Type B pancreatic cell (in vitro differentiated cells): Measurements from ENCODE around the gene HOXA9. TPM values are rescaled to one million over a fixed set of nuclear protein-coding genes. Genes with fewer than 3 reads are reported as not detected.

Experiments used
- DNase-seq: peaks from one replicate; pipeline ENCODE4 v3.0.0; 2021; ENCODE audit warnings: mixed read lengths; ENCODE audit not compliant: unreplicated experiment; ENCODE audit errors: extremely low spot score
- H3K27ac Mint-ChIP-seq: 2 replicates; pipeline ENCODE4 v1.8.0; 2021; ENCODE audit warnings: mild to moderate bottlenecking, mixed read lengths
- H3K27me3 Mint-ChIP-seq: 2 replicates; pipeline ENCODE4 v1.8.0; 2021; ENCODE audit warnings: mixed read lengths
- H3K36me3 Mint-ChIP-seq: 2 replicates; pipeline ENCODE4 v1.8.0; 2021; ENCODE audit warnings: mixed read lengths
- H3K4me1 Mint-ChIP-seq: one replicate; pipeline ENCODE4 v1.8.0; 2021; ENCODE audit warnings: mixed read lengths; ENCODE audit not compliant: unreplicated experiment
- H3K4me3 Mint-ChIP-seq: 2 replicates; pipeline ENCODE4 v1.8.0; 2021; ENCODE audit warnings: mild to moderate bottlenecking, mixed read lengths
- H3K9me3 Mint-ChIP-seq: 2 replicates; pipeline ENCODE4 v1.8.0; 2021; ENCODE audit warnings: mixed read lengths
- total RNA-seq: library from RNA; stranded (reverse); gene quantifications from 2 replicates; pipeline ENCODE4 v1.2.1, GENCODE V29; 2021; ENCODE audit warnings: low replicate concordance
- TF ChIP-seq, protein P1 (sequence below): fragments of 200-600 bp; sonication (generic); conservative IDR thresholded peaks from 2 replicates; pipeline ENCODE4 v1.5.0; 2021; ENCODE audit warnings: antibody characterized with exemption, mild to moderate bottlenecking

Gene HOXA9
- total RNA-seq, 1 donor from 2014 or later: 4.1 TPM

DNA sequence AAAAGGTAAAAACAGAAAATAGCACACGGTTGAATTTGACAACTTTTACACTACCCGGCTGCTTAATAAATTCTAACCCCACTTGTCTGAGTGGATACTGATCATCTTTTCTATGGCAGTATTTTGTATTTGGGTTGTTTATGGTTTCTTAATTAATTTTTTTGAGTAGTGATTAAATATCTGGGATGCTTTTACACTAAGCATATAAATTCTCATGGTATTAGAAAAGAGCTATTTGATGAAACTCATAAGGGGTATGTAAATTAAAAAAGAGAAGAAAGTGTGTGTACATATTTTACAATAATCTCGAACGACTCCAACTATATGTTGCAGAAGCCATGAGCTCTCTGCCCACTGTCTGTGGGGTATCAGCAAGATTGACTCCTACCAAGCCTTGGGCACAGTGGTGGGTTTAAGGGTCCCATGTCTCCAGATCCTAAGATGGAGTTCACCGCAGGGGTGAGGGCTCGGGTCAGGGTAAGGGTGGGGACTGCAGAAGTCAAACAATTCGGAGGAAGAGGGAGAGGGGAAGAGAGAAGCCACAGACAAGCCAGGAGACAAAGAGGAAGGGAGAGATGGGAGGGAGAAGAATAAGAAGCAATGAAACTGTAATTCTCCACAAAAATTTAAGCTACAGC lies 42.1 kb upstream of the HOXA9 start:
- Mint-ChIP-seq H3K36me3 (no peaks in the 10 kb centered on the region), H3K27ac (no peak overlapping the region), H3K4me3 (no peak overlapping the region), H3K9me3 (no peaks in the 10 kb centered on the region), H3K4me1 (peaks cover 10% of the 10 kb centered on the region), H3K27me3 (peaks cover 100% of the 10 kb centered on the region)
- DNase-seq: no peak
- TF ChIP-seq, protein P1, sequence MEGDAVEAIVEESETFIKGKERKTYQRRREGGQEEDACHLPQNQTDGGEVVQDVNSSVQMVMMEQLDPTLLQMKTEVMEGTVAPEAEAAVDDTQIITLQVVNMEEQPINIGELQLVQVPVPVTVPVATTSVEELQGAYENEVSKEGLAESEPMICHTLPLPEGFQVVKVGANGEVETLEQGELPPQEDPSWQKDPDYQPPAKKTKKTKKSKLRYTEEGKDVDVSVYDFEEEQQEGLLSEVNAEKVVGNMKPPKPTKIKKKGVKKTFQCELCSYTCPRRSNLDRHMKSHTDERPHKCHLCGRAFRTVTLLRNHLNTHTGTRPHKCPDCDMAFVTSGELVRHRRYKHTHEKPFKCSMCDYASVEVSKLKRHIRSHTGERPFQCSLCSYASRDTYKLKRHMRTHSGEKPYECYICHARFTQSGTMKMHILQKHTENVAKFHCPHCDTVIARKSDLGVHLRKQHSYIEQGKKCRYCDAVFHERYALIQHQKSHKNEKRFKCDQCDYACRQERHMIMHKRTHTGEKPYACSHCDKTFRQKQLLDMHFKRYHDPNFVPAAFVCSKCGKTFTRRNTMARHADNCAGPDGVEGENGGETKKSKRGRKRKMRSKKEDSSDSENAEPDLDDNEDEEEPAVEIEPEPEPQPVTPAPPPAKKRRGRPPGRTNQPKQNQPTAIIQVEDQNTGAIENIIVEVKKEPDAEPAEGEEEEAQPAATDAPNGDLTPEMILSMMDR: no peak

- Mint-ChIP-seq H3K9me3 (no peaks in the 10 kb centered on the region), H3K36me3 (no peaks in the 10 kb centered on the region), H3K27ac (no peak overlapping the region), H3K4me1 (peaks cover 14% of the 10 kb centered on the region), H3K4me3 (peak overlapping the region; percentile 69), H3K27me3 (peaks cover 100% of the 10 kb centered on the region)
- TF ChIP-seq, protein P1: no peak
- peak; percentile 53 for DNase-seq
Observed at GRCh38 chr7:27205325-27206280, 40.3 kb upstream of the HOXA9 start.

GRCh38 chr7:27204851-27205322 lies 39.5 kb upstream of the HOXA9 start:
- Mint-ChIP-seq H3K27ac (no peak overlapping the region), H3K27me3 (peaks cover 99% of the 10 kb centered on the region), H3K36me3 (no peaks in the 10 kb centered on the region), H3K9me3 (no peaks in the 10 kb centered on the region), H3K4me1 (peaks cover 12% of the 10 kb centered on the region), H3K4me3 (peak overlapping the region; percentile 67)
- DNase-seq: peak; percentile 71
- TF ChIP-seq, protein P1: no peak

DNA sequence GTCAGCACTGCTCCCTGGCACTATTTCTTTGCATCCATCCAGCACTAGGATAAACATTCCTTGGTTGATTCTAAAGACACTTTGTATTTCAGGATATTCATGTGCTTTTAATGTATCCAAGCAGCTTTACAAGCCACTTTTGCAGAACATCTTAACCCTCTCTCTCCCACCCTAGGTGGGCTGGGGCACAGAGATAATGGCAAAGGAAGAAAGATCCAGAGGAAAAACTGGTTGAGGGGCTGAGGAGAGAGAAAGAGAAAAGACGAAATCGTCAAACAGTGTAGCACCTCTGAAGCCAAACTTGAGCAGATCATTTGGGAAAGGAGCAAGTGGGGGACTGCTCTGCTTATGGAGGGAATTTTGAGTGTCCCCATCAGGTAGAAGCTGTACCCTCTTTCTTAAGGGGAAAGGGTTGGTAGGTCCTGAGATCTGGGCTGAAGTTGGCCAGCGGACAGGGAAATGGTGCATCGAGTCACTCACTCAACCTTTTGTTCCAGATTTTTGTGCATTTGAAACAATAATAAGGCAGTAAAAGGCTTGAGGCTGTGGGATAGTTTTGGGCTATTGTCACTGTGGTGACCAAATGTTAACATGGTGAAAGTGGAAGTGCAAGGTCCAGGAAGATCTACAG lies 38.7 kb upstream of the HOXA9 start:
- DNase-seq: no peak
- peak overlapping the region; percentile 35 for H3K4me3 Mint-ChIP-seq
- H3K27me3 Mint-ChIP-seq: peaks cover 95% of the 10 kb centered on the region
- H3K9me3 Mint-ChIP-seq: no peaks in the 10 kb centered on the region
- H3K27ac Mint-ChIP-seq: peak overlapping the region; percentile 29
- H3K36me3 Mint-ChIP-seq: no peaks in the 10 kb centered on the region
- peaks cover 12% of the 10 kb centered on the region for H3K4me1 Mint-ChIP-seq
- TF ChIP-seq, protein P1: no peak

DNA sequence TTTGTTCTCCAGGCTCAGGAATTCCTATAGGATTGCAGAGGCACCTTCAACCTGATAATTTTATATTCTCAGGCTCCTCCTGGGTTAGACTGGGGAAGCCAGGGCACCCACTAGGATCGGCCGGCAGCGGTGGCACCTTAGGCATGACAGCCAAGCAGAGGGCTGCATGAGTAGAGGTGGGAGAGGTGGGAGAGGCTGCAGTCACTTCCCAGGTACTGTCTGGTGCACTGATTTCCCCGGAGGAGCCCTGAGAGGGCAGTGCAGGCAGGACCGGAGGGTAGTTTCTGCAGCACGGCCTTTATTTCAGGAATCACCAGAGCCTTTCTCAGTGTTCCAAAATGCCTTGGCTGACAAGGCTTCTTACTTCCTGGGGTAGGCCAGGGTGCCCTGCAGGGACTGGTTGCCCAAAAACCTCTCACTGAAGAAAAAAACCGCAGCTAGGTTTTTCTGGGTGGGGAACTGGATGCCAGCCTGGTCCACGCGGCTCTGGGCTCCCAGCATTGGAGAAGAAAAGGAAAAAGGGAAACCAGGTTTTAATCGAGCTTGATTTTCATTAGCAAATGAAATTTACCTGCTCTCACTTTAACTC lies 38.1 kb upstream of the HOXA9 start:
- H3K4me1 Mint-ChIP-seq: peaks cover 12% of the 10 kb centered on the region

More for the DNA sequence above, 38.1 kb upstream of the HOXA9 start:
- Mint-ChIP-seq H3K27ac (no peak overlapping the region), H3K4me3 (no peak overlapping the region), H3K27me3 (peaks cover 95% of the 10 kb centered on the region), H3K9me3 (no peaks in the 10 kb centered on the region), H3K36me3 (no peaks in the 10 kb centered on the region)
- TF ChIP-seq, protein P1: no peak
- DNase-seq: peak; percentile 52
